Limb (tissue), 2 donors: ENCODE results near the gene GUCY2D.
"Not testable (repeated sequence)": the region's sequence is repeated elsewhere in the genome, so short reads cannot be mapped to it uniquely, and the experiment has no call there.

ENCODE experiments used
- DNase-seq, 2 donors: peaks; one replicate each; pipeline ENCODE4 v3.0.0-alpha.2; 2016; ENCODE audit errors: extremely low spot score in 2 of 2

Gene GUCY2D

GRCh38 chr17:8044819-8045810, 42.7 kb downstream of the GUCY2D start:
- no peak for DNase-seq

- DNase-seq, result no peak
Measured at GRCh38 chr17:8046306-8046928, 44.0 kb downstream of the GUCY2D start.

- no peak for DNase-seq
Measured at GRCh38 chr17:8046929-8047768, 44.7 kb downstream of the GUCY2D start.

GRCh38 chr17:8047769-8048110, 45.3 kb downstream of the GUCY2D start:
- DNase-seq, result no peak

GRCh38 chr17:8048236-8048635, 45.8 kb downstream of the GUCY2D start:
- no peak for DNase-seq

GRCh38 chr17:8048736-8049135, 46.3 kb downstream of the GUCY2D start:
- no peak for DNase-seq

GRCh38 chr17:8051831-8052230, 49.4 kb downstream of the GUCY2D start:
- DNase-seq, result no peak

- DNase-seq, result no peak
Measured at GRCh38 chr17:8052256-8053252, 50.1 kb downstream of the GUCY2D start.

GRCh38 chr17:8053600-8053999, 51.2 kb downstream of the GUCY2D start:
- DNase-seq, result no peak

GRCh38 chr17:8055851-8056231, 53.4 kb downstream of the GUCY2D start:
- DNase-seq, result no peak

GRCh38 chr17:8056232-8056975, 54.0 kb downstream of the GUCY2D start:
- DNase-seq, result no peak

GRCh38 chr17:8056976-8057625, 54.7 kb downstream of the GUCY2D start:
- no peak for DNase-seq

GRCh38 chr17:8057691-8058114, 55.3 kb downstream of the GUCY2D start:
- peak in 1 of 2 donors; percentile 77 for DNase-seq

GRCh38 chr17:8059131-8059530, 56.7 kb downstream of the GUCY2D start:
- DNase-seq, result no peak

- peak; percentile 68 to 75 for DNase-seq
Measured at GRCh38 chr17:8060274-8060673, 57.9 kb downstream of the GUCY2D start.

- DNase-seq, result not testable (repeated sequence)
Measured at GRCh38 chr17:8061851-8062250, 59.4 kb downstream of the GUCY2D start.

GRCh38 chr17:8062435-8062806, 60.0 kb downstream of the GUCY2D start:
- no peak for DNase-seq

GRCh38 chr17:8062807-8063483, 60.5 kb downstream of the GUCY2D start:
- no peak for DNase-seq
